OCI-LY7 (cell line): ENCODE results near the gene IL1RAPL2. TPM values are rescaled to one million over a fixed set of nuclear protein-coding genes. Genes with fewer than 3 reads are reported as not detected.
"Not testable (repeated sequence)": the region's sequence is repeated elsewhere in the genome, so short reads cannot be mapped to it uniquely, and the experiment has no call there.

Experiments used
- BruUV-seq: library from RNA; stranded (reverse); fragments of 400-500 nt; replicated peaks from 2 replicates; lab custom pipeline; 2021; lab: Mats Ljungman, UMichigan
- CTCF ChIA-PET: fragments of 300-600 bp; sonication (Branson Sonifier 250); formaldehyde crosslinking; loops from one replicate; lab custom pipeline; 2022; ENCODE audit warnings: antibody characterized with exemption; ENCODE audit not compliant: unreplicated experiment; lab: Charles Lee
- POLR2A ChIA-PET: fragments of 300-600 bp; sonication (Branson Sonifier 250); formaldehyde crosslinking; loops from one replicate; lab custom pipeline; 2022; ENCODE audit warnings: antibody characterized with exemption; lab: Charles Lee
- DNase-seq: peaks from one replicate; pipeline ENCODE4 v3.0.0-alpha.2; 2015; ENCODE audit warnings: low spot score
- H2AFZ ChIP-seq: fragments of 200-600 bp; sonication (generic), shearing (Covaris generic); 2 replicates; pipeline ENCODE4 v1.6.1; 2014; ENCODE audit warnings: mild to moderate bottlenecking, antibody characterized with exemption, low read length, moderate library complexity
- H3K27ac ChIP-seq: fragments of 200-600 bp; sonication (generic); 2 replicates; pipeline ENCODE4 v1.5.1; 2014; ENCODE audit warnings: mixed run types, low read depth, mild to moderate bottlenecking, moderate library complexity, low read length, inconsistent platforms; ENCODE audit not compliant: poor library complexity, severe bottlenecking
- H3K36me3 ChIP-seq: fragments of 200-600 bp; sonication (generic); 2 replicates; pipeline ENCODE4 v1.6.1; 2014; ENCODE audit warnings: mild to moderate bottlenecking, antibody characterized with exemption, low read length, moderate library complexity, mixed read lengths; ENCODE audit not compliant: insufficient read depth
- H3K4me1 ChIP-seq: fragments of 200-600 bp; sonication (generic); 2 replicates; pipeline ENCODE4 v1.5.1; 2014; ENCODE audit warnings: mild to moderate bottlenecking, low read length; ENCODE audit not compliant: insufficient read depth, poor library complexity, severe bottlenecking
- H3K4me2 ChIP-seq: fragments of 200-600 bp; sonication (generic); 2 replicates; pipeline ENCODE4 v1.6.1; 2014; ENCODE audit warnings: mild to moderate bottlenecking, low read length
- H3K4me3 ChIP-seq: fragments of 200-600 bp; sonication (generic); 2 replicates; pipeline ENCODE4 v1.5.1; 2014; ENCODE audit warnings: mild to moderate bottlenecking, low read depth, low read length; ENCODE audit not compliant: poor library complexity, severe bottlenecking
- H3K79me2 ChIP-seq: fragments of 200-600 bp; sonication (generic); 2 replicates; pipeline ENCODE4 v1.6.1; 2016; ENCODE audit warnings: low read depth, mild to moderate bottlenecking, low read length, moderate library complexity, mixed read lengths; ENCODE audit not compliant: insufficient read depth
- H3K9me2 ChIP-seq: fragments of 200-600 bp; sonication (generic); 2 replicates; pipeline ENCODE4 v1.6.1; 2016; ENCODE audit warnings: mild to moderate bottlenecking, low read length, mixed read lengths; ENCODE audit not compliant: insufficient read depth
- H3K9me3 ChIP-seq: fragments of 200-600 bp; sonication (generic); 2 replicates; pipeline ENCODE4 v1.6.1; 2014; ENCODE audit warnings: mild to moderate bottlenecking, mixed run types, low read length, mixed read lengths
- H4K20me1 ChIP-seq: fragments of 200-600 bp; sonication (generic); 2 replicates; pipeline ENCODE4 v1.6.1; 2014; ENCODE audit warnings: mild to moderate bottlenecking, antibody characterized with exemption, low read length, moderate library complexity, mixed read lengths; ENCODE audit not compliant: insufficient read depth
- CTCF ChIP-seq: fragments of 200-600 bp; sonication (generic); conservative IDR thresholded peaks from 2 replicates; pipeline ENCODE4 v1.5.1; 2014; ENCODE audit warnings: mild to moderate bottlenecking, antibody characterized with exemption, low read length, moderate library complexity, mixed read lengths
- EZH2phosphoT487 ChIP-seq: fragments of 200-600 bp; sonication (generic); IDR thresholded peaks from 2 replicates; pipeline ENCODE4 v1.6.1; 2018; ENCODE audit warnings: low read depth, borderline replicate concordance, mild to moderate bottlenecking, mixed run types, antibody characterized with exemption, low read length, moderate library complexity, mixed read lengths
- intact Hi-C: fragments of 100-400 bp; cut with micrococcal nuclease; formaldehyde crosslinking; loops from one replicate; pipeline ENCODE4 v1.10.0; 2022; ENCODE audit not compliant: unreplicated experiment
- total RNA-seq, 2 experiments: library from RNA; depleted of rRNA in 1 of 2; stranded (reverse); fragments of >200 nt in 1 of 2; shearing (Covaris generic) in 1 of 2; gene quantifications; 2 replicates each; pipeline ENCODE4 v1.2.3, GENCODE V29; 2014 to 2022

Gene IL1RAPL2
- total RNA-seq, 2 experiments from 2014 or later: not detected

- Histone ChIP-seq H3K4me1 (no peaks in the 10 kb centered on the region), H3K79me2 (no peaks in the 10 kb centered on the region), H3K9me2 (no peaks in the 10 kb centered on the region), H3K9me3 (no peaks in the 10 kb centered on the region), H3K4me2 (no peak overlapping the region), H3K27ac (no peak overlapping the region), H3K36me3 (no peaks in the 10 kb centered on the region), H2AFZ (no peak overlapping the region), H4K20me1 (no peaks in the 10 kb centered on the region), H3K4me3 (no peak overlapping the region)
- intact Hi-C loops: no loop called here
- CTCF ChIA-PET: no interaction called here
- POLR2A ChIA-PET: no interaction called here
- DNase-seq: no peak
- no TSS peak for BruUV-seq
- TF ChIP-seq EZH2phosphoT487: no peak
- no peak for TF ChIP-seq CTCF
Observed at GRCh38 chrX:104523858-104524257, 42.1 kb upstream of the IL1RAPL2 start.

GRCh38 chrX:104539081-104539480, 26.9 kb upstream of the IL1RAPL2 start:
- H3K4me3 ChIP-seq: no peak overlapping the region
- intact Hi-C loops: no loop called here
- H3K4me1 ChIP-seq: no peaks in the 10 kb centered on the region
- no peaks in the 10 kb centered on the region for H3K79me2 ChIP-seq
- H3K9me3 ChIP-seq: no peaks in the 10 kb centered on the region
- H2AFZ ChIP-seq: no peak overlapping the region
- H3K9me2 ChIP-seq: no peaks in the 10 kb centered on the region
- DNase-seq: no peak
- H3K4me2 ChIP-seq: no peak overlapping the region
- H4K20me1 ChIP-seq: no peaks in the 10 kb centered on the region
- no peaks in the 10 kb centered on the region for H3K36me3 ChIP-seq
- no TSS peak for BruUV-seq
- no peak overlapping the region for H3K27ac ChIP-seq
- CTCF ChIA-PET: no interaction called here
- TF ChIP-seq CTCF: no peak
- TF ChIP-seq EZH2phosphoT487: no peak
- POLR2A ChIA-PET: no interaction called here

GRCh38 chrX:104542447-104542846, 23.6 kb upstream of the IL1RAPL2 start:
- H3K36me3 ChIP-seq, BruUV-seq, H3K79me2 ChIP-seq, H3K4me2 ChIP-seq, H3K27ac ChIP-seq, DNase-seq, H3K9me2 ChIP-seq, H3K4me3 ChIP-seq, POLR2A ChIA-PET, H3K4me1 ChIP-seq, H3K9me3 ChIP-seq, intact Hi-C loops, CTCF ChIA-PET, H4K20me1 ChIP-seq, H2AFZ ChIP-seq: not testable (repeated sequence)
